HepG2 (cell line): ENCODE results near the gene SLC23A2. TPM values are rescaled to one million over a fixed set of nuclear protein-coding genes. Genes with fewer than 3 reads are reported as not detected.
A peak's percentile ranks its signal among the peaks of the same experiment; 100 is the strongest.

ENCODE experiments used
- AHDC1 ChIP-seq: sonication (generic); formaldehyde crosslinking; IDR thresholded peaks from 2 replicates; pipeline ENCODE4 v1.5.1; 2020; ENCODE audit warnings: mild to moderate bottlenecking, missing genetic modification reagents, borderline replicate concordance
- ELK4 ChIP-seq: sonication (generic); formaldehyde crosslinking; IDR thresholded peaks from 2 replicates; pipeline ENCODE4 v1.9.0; 2021; ENCODE audit warnings: missing genetic modification reagents, borderline replicate concordance
- FOXA1 ChIP-seq, 2 experiments: fragments of 450-650 bp in 1 of 2; sonication (generic) in 1 of 2; formaldehyde crosslinking in 1 of 2; IDR thresholded peaks; 2 replicates each; pipeline versions ENCODE4 v1.4.0 to v1.6.1; 2016 to 2020; ENCODE audit warnings: missing genetic modification reagents in 1 of 2
- HDAC1 ChIP-seq: sonication (generic); formaldehyde crosslinking; IDR thresholded peaks from 2 replicates; pipeline ENCODE4 v1.5.1; 2020; ENCODE audit warnings: mild to moderate bottlenecking, missing genetic modification reagents
- HMG20A ChIP-seq: IDR thresholded peaks from 2 replicates; pipeline ENCODE4 v1.6.1; 2016; ENCODE audit warnings: borderline replicate concordance
- HMG20B ChIP-seq: conservative IDR thresholded peaks from 2 replicates; pipeline ENCODE4 v1.6.1; 2016; ENCODE audit warnings: missing genetic modification reagents, missing compliant biosample characterization
- NFYB ChIP-seq: sonication (generic); formaldehyde crosslinking; IDR thresholded peaks from 2 replicates; pipeline ENCODE4 v1.4.0; 2020; ENCODE audit warnings: missing genetic modification reagents
- REL ChIP-seq: sonication (generic); formaldehyde crosslinking; conservative IDR thresholded peaks from 2 replicates; pipeline ENCODE4 v1.8.0; 2022; ENCODE audit warnings: mild to moderate bottlenecking, missing genetic modification reagents, moderate library complexity
- RFX5 ChIP-seq: IDR thresholded peaks from 2 replicates; pipeline ENCODE4 v1.6.1; 2011; ENCODE audit warnings: low read depth, low read length, improper control_type of control experiment
- YEATS2 ChIP-seq: sonication (generic); formaldehyde crosslinking; IDR thresholded peaks from 2 replicates; pipeline ENCODE4 v1.4.0; 2020; ENCODE audit warnings: missing genetic modification reagents, borderline replicate concordance
- ZC3H4 ChIP-seq: sonication (generic); formaldehyde crosslinking; IDR thresholded peaks from 2 replicates; pipeline ENCODE4 v1.4.0; 2020; ENCODE audit warnings: missing genetic modification reagents, borderline replicate concordance
- ZFYVE20 ChIP-seq: sonication (generic); formaldehyde crosslinking; IDR thresholded peaks from 2 replicates; pipeline ENCODE4 v1.8.0; 2023; ENCODE audit warnings: low read depth, mild to moderate bottlenecking, moderate library complexity, missing genetic modification reagents, borderline replicate concordance
- ZKSCAN8 ChIP-seq: IDR thresholded peaks from 2 replicates; pipeline ENCODE4 v1.6.1; 2016; ENCODE audit warnings: borderline replicate concordance, missing genetic modification reagents, missing compliant biosample characterization
- ZNF230 ChIP-seq: sonication (generic); formaldehyde crosslinking; IDR thresholded peaks from 2 replicates; pipeline ENCODE4 v1.4.0; 2020; ENCODE audit warnings: mild to moderate bottlenecking, missing genetic modification reagents
- ZNF446 ChIP-seq: sonication (generic); formaldehyde crosslinking; IDR thresholded peaks from 2 replicates; pipeline ENCODE4 v1.5.0; 2020; ENCODE audit warnings: mild to moderate bottlenecking, missing genetic modification reagents
- ZNF552 ChIP-seq: sonication (generic); formaldehyde crosslinking; IDR thresholded peaks from 2 replicates; pipeline ENCODE4 v1.9.0; 2022; ENCODE audit warnings: missing genetic modification reagents, mild to moderate bottlenecking, borderline replicate concordance
- ZNF724P ChIP-seq: sonication (generic); formaldehyde crosslinking; IDR thresholded peaks from 2 replicates; pipeline ENCODE4 v1.8.0; 2022; ENCODE audit warnings: missing genetic modification reagents, borderline replicate concordance
- polyA plus RNA-seq, 8 experiments: library from polyadenylated mRNA; depleted of rRNA in 3 of 8; stranded (reverse) in 7 of 8; unstranded in 1 of 8; fragments of >200 nt; fragmentation: Illumina TruSeq in 4 of 8; extraction: Trizol in 4 of 8; gene quantifications; 2 replicates each; pipeline versions ENCODE4 v1.2.1 to v1.2.3, GENCODE V29; 2011 to 2016; ENCODE audit warnings: low read depth in 4 of 8, missing spikeins in 1 of 8, mixed read lengths in 1 of 8; ENCODE audit not compliant: insufficient read depth in 1 of 8
- total RNA-seq, 5 experiments: library from RNA; depleted of rRNA; stranded (reverse); fragments of >200 nt; fragmentation: Illumina TruSeq; extraction: Trizol; gene quantifications; 2 replicates each; pipeline ENCODE4 v1.2.3, GENCODE V29; 2016; ENCODE audit warnings: low read depth in 1 of 5
- TF ChIP-seq, protein P1 (sequence below): sonication (generic); formaldehyde crosslinking; IDR thresholded peaks from 2 replicates; pipeline ENCODE4 v1.5.1; 2020; ENCODE audit warnings: mild to moderate bottlenecking, missing genetic modification reagents, moderate library complexity
- TF ChIP-seq, protein P2 (sequence below): sonication (generic); formaldehyde crosslinking; IDR thresholded peaks from 2 replicates; pipeline ENCODE4 v1.5.0; 2020; ENCODE audit warnings: missing genetic modification reagents, mild to moderate bottlenecking, borderline replicate concordance

SLC23A2 gene
- total and polyA plus RNA-seq, 2 of the 13 experiments (the other 11 are each of a cell fraction or from before 2014, with no cell fraction given), result 42.2 to 51.2 TPM

DNA sequence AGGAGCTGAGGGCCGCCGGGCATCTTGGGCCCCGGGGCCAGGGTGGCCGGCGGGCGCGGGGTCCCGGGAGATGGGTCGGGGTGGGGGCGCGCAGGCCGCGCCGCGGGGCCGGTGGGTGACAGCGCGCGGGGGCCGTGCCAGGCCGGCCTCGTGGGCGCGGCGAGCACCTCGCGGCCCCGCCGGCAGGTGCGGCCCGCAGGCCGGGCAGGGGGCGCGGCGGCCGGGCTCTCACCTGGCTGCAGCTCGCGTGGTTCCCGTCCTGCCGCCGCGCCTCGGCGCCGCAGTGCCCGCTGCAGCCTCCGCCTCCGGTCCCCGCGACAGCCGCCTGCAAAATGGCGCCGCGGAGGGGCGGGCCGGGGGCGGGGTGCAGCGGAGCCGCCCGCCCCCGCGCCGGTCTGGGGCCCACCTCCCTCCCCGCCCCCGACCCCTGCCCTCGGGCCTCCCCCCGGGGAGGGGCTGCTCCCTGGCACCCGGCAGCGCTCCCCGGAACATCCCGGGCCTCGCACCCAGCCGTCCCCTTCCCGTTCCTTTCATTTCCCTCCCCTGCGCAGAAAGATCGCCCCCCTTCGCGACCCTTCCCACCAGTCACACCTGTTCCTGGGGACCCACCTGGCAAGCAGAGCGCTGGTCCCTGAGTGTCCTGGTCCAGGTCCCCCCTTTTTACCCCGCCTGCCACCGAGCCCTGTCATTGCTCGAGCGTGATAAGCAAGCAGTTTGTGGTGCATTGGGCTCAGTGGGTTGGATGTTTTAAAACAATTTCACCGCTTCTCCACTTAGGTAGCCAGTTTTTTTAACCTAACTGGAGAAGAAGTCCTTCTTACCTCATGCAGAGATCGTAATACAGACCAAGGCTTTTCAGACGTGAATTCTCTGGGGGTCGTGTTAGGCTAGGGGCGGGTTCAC lies at the start of gene SLC23A2 (continued):
- TF ChIP-seq ZFYVE20 (CRISPR knock-in tag), result no peak
- TF ChIP-seq ZC3H4 (CRISPR knock-in tag), result no peak
- TF ChIP-seq ZNF552 (CRISPR knock-in tag), result 0 out of 2 replicates have a peak, but pooled peaks have one; percentile 60
- TF ChIP-seq NFYB (CRISPR knock-in tag), result no peak
- no peak for TF ChIP-seq ZKSCAN8
- TF ChIP-seq, protein P1, sequence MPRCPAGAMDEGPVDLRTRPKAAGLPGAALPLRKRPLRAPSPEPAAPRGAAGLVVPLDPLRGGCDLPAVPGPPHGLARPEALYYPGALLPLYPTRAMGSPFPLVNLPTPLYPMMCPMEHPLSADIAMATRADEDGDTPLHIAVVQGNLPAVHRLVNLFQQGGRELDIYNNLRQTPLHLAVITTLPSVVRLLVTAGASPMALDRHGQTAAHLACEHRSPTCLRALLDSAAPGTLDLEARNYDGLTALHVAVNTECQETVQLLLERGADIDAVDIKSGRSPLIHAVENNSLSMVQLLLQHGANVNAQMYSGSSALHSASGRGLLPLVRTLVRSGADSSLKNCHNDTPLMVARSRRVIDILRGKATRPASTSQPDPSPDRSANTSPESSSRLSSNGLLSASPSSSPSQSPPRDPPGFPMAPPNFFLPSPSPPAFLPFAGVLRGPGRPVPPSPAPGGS (CRISPR knock-in tag), result no peak
- TF ChIP-seq ELK4 (CRISPR knock-in tag), result no peak
- peak; percentile 62; the same call in 1 of the 2 replicates for TF ChIP-seq HDAC1 (CRISPR knock-in tag)
- no peak for TF ChIP-seq HMG20B (CRISPR knock-in tag)
- peak; percentile 29; the same call in 1 of the 2 replicates for TF ChIP-seq ZNF446 (CRISPR knock-in tag)
- TF ChIP-seq, protein P2, sequence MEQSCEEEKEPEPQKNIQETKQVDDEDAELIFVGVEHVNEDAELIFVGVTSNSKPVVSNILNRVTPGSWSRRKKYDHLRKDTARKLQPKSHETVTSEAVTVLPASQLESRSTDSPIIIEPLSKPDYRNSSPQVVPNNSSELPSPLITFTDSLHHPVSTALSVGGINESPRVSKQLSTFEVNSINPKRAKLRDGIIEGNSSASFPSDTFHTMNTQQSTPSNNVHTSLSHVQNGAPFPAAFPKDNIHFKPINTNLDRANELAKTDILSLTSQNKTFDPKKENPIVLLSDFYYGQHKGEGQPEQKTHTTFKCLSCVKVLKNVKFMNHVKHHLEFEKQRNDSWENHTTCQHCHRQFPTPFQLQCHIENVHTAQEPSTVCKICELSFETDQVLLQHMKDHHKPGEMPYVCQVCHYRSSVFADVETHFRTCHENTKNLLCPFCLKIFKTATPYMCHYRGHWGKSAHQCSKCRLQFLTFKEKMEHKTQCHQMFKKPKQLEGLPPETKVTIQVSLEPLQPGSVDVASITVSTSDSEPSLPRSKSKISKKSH (CRISPR knock-in tag), result peak; percentile 72; the same call in 1 of the 2 replicates
- TF ChIP-seq REL (CRISPR knock-in tag), result no peak
- no peak for TF ChIP-seq AHDC1
- no peak for TF ChIP-seq YEATS2 (CRISPR knock-in tag)
- TF ChIP-seq ZNF230 (CRISPR knock-in tag), result peak; percentile 53; the same call in 1 of the 2 replicates
- TF ChIP-seq HMG20A (CRISPR knock-in tag), result no peak
- 0 out of 2 replicates have a peak, but pooled peaks have one; percentile 53 for TF ChIP-seq ZNF724P (CRISPR knock-in tag)
- TF ChIP-seq RFX5, result no peak
- no peak for TF ChIP-seq FOXA1 (IDR thresholded peaks at IDR 0.05)
- TF ChIP-seq FOXA1 (CRISPR knock-in tag; IDR thresholded peaks at IDR 0.05), result no peak
